ENCODE data around the gene PPP1R12C.
A peak's percentile ranks its signal among the peaks of the same experiment; 100 is the strongest.

PPP1R12C gene

DNA sequence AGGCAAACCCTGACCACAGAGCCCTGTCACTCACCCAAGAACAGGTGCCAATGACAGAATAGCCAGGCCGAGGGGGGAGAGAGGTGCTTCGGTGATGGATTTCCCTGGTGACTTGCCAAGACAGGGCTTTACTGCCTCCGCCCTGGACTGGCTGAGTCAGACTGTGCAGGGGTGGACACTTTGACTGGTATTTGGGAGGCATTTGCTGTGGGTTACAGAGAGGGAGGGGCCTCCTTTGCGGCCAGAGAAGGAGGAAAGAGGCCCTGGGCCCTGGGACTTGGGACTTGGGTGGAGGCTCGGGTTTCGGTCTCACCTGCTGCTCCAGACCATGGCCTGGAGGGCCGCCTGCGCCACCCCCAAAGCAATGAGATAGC is 46.3 kb downstream of the PPP1R12C start:
- Histone ChIP-seq H3K9ac (ENCODE audit: low read length) (no peak overlapping the region), H3K27ac (ENCODE audit: low read length) (no peak overlapping the region), H3K27me3 (ENCODE audit: low read depth, low read length) (peaks cover 28% of the 10 kb centered on the region), H3K9me3 (ENCODE audit: insufficient read depth, low read length) (no peaks in the 10 kb centered on the region), H3K4me1 (ENCODE audit: low read length) (peaks cover 9% of the 10 kb centered on the region), H3K36me3 (replicated peaks; ENCODE audit: low read depth, low read length) (no peaks in the 10 kb centered on the region), H3K4me3 (ENCODE audit: low read length) (no peak overlapping the region), H4K20me1 (ENCODE audit: insufficient read depth, low read length) (no peaks in the 10 kb centered on the region), H3K79me2 (ENCODE audit: low read length) (no peaks in the 10 kb centered on the region), H3K4me2 (ENCODE audit: low read length) (no peak overlapping the region), H2AFZ (ENCODE audit: low read depth, low read length) (no peak overlapping the region)
- TF ChIP-seq EZH2phosphoT487 (IDR thresholded peaks at IDR 0.05; ENCODE audit: low read depth), result no peak
- TF ChIP-seq, protein P1, sequence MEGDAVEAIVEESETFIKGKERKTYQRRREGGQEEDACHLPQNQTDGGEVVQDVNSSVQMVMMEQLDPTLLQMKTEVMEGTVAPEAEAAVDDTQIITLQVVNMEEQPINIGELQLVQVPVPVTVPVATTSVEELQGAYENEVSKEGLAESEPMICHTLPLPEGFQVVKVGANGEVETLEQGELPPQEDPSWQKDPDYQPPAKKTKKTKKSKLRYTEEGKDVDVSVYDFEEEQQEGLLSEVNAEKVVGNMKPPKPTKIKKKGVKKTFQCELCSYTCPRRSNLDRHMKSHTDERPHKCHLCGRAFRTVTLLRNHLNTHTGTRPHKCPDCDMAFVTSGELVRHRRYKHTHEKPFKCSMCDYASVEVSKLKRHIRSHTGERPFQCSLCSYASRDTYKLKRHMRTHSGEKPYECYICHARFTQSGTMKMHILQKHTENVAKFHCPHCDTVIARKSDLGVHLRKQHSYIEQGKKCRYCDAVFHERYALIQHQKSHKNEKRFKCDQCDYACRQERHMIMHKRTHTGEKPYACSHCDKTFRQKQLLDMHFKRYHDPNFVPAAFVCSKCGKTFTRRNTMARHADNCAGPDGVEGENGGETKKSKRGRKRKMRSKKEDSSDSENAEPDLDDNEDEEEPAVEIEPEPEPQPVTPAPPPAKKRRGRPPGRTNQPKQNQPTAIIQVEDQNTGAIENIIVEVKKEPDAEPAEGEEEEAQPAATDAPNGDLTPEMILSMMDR (IDR thresholded peaks at IDR 0.05; ENCODE audit: low read depth, low read length), result no peak

DNA sequence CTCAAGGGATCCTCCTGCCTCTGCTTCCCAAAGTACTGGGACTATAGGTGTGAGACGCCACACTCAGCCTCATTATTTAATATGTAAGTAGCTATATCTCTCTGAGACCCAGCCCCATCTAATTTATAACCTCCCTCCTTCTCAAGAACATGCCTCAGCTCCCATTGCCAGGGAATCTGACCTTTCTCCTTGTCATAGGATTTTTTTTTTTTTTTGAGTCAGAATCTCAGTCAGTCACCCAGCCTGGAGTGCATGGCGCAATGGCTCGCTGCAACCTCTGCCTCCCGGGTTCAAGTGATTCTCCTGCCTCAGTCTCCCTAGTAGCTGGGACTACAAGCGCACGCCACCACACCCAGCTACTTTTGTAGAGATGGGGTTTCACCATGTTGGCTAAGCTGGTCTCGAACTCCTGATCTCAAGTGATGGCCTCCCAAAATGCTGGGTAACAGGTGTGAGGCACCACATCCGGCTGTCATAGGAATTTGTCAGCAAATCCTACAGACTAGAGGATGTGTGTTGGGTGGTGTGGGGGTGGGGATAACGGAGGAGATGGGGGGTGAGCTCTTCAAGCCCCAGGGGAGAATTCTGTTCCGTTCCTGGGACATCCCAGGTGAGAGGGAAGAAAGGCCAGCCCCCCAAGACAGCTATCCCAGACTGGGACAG is 46.8 kb downstream of the PPP1R12C start:
- no peak overlapping the region for H3K4me2 ChIP-seq (ENCODE audit: low read length)
- no peak overlapping the region for H3K27ac ChIP-seq (ENCODE audit: low read length)
- no peak overlapping the region for H3K4me3 ChIP-seq (ENCODE audit: low read length)
- H4K20me1 ChIP-seq (ENCODE audit: insufficient read depth, low read length), result no peaks in the 10 kb centered on the region
- no peaks in the 10 kb centered on the region for H3K79me2 ChIP-seq (ENCODE audit: low read length)
- H3K9me3 ChIP-seq (ENCODE audit: insufficient read depth, low read length), result no peaks in the 10 kb centered on the region
- H2AFZ ChIP-seq (ENCODE audit: low read depth, low read length), result no peak overlapping the region
- no peak overlapping the region for H3K9ac ChIP-seq (ENCODE audit: low read length)
- TF ChIP-seq, protein P1 (IDR thresholded peaks at IDR 0.05; ENCODE audit: low read depth, low read length), result no peak
- TF ChIP-seq EZH2phosphoT487 (IDR thresholded peaks at IDR 0.05; ENCODE audit: low read depth), result no peak
- H3K27me3 ChIP-seq (ENCODE audit: low read depth, low read length), result peaks cover 31% of the 10 kb centered on the region
- H3K4me1 ChIP-seq (ENCODE audit: low read length), result peaks cover 9% of the 10 kb centered on the region
- no peaks in the 10 kb centered on the region for H3K36me3 ChIP-seq (replicated peaks; ENCODE audit: low read depth, low read length)

DNA sequence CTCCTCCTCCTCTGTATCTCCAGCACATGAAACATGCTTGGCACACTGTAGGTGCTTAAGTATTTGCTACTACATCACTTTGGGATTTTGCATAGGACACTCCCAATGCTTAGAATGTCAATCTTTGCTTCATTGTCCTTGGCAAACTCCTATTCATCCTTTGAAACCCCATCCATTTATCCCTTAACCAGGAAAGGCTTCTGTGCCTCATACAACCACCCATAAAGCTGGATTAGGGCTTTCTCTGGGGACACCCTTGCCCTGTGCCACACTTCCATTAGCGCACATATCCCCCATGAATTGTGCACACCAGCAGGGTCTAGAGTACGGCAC is 47.6 kb downstream of the PPP1R12C start:
- Histone ChIP-seq H3K4me3 (ENCODE audit: low read length) (peak overlapping the region; percentile 66), H3K27me3 (ENCODE audit: low read depth, low read length) (peaks cover 31% of the 10 kb centered on the region)

More for the DNA sequence above, 47.6 kb downstream of the PPP1R12C start:
- TF ChIP-seq, protein P1 (IDR thresholded peaks at IDR 0.05; ENCODE audit: low read depth, low read length), result no peak
- TF ChIP-seq EZH2phosphoT487 (IDR thresholded peaks at IDR 0.05; ENCODE audit: low read depth), result no peak
- H2AFZ ChIP-seq (ENCODE audit: low read depth, low read length), result no peak overlapping the region
- H3K27ac ChIP-seq (ENCODE audit: low read length), result no peak overlapping the region
- no peaks in the 10 kb centered on the region for H3K79me2 ChIP-seq (ENCODE audit: low read length)
- H3K4me1 ChIP-seq (ENCODE audit: low read length), result peaks cover 9% of the 10 kb centered on the region
- H3K9ac ChIP-seq (ENCODE audit: low read length), result no peak overlapping the region
- no peaks in the 10 kb centered on the region for H4K20me1 ChIP-seq (ENCODE audit: insufficient read depth, low read length)
- H3K36me3 ChIP-seq (replicated peaks; ENCODE audit: low read depth, low read length), result no peaks in the 10 kb centered on the region
- H3K4me2 ChIP-seq (ENCODE audit: low read length), result peak overlapping the region; percentile 74
- no peaks in the 10 kb centered on the region for H3K9me3 ChIP-seq (ENCODE audit: insufficient read depth, low read length)

Data from OCI-LY3 (cell line).